ENCODE measurements around the gene VCAM1.

DNA sequence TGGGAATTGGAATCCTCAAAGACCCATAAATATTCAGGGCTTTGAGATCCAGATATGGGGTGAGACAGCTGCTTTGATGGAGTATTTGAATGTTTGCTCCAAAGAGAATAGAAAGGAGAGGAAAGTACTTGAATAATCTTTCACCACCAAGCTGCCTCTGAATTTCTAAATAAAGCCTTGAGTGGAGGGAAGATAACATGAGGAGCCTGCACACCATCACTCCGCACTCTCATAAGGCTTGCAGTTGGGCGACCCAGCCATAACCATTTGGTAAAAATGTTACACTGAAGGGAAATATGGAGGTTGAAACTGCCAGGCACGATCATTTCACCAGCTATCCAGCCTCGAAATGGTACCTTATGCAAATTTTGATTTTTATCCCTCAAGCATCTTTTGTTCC, 38.4 kb downstream of the VCAM1 start:
- no peak for TF ChIP-seq TAF1 (IDR thresholded peaks at IDR 0.05; ENCODE audit: low read depth, low read length)
- TF ChIP-seq POLR2AphosphoS5 (IDR thresholded peaks at IDR 0.05; ENCODE audit: low read depth, low read length) = no peak
- no peak for TF ChIP-seq PAX5 (IDR thresholded peaks at IDR 0.05; ENCODE audit: insufficient read depth, low read length, severe bottlenecking)
- TF ChIP-seq POLR2A (IDR thresholded peaks at IDR 0.05; ENCODE audit: low read depth, low read length) = no peak
- TF ChIP-seq SPI1 (IDR thresholded peaks at IDR 0.05; ENCODE audit: low read depth, low read length) = no peak
- TF ChIP-seq POU2F2 (IDR thresholded peaks at IDR 0.05; ENCODE audit: low read depth, low read length) = no peak

All from GM12891 (cell line).